D341Med (cell line): ENCODE results near the gene FNBP1L.
"Not testable (repeated sequence)": the region's sequence is repeated elsewhere in the genome, so short reads cannot be mapped to it uniquely, and the experiment has no call there.

Source experiments
- DNase-seq: peaks from one replicate; pipeline ENCODE4 v3.0.0; 2012; ENCODE audit warnings: low spot score

Gene FNBP1L

DNA sequence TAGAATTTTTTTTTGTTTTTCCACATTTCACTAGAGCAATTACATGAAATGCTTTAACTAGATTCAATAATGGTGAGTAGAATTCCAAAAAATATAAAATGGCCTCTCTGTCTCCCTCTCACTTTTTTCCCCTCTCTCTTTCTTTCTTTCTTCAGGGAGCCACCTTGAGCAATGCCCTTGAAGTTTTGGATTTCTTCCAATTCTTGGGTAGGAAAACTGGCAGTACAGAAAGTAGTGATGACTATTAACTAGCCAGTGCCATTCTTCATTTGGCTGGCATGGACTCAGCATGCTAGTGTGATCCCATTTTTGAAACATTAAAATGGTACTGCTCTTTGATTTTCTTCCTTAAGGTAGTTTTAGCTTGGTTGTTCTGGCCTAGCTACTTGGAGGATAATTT lies 4.5 kb upstream of the FNBP1L start:
- DNase-seq: no peak

DNA sequence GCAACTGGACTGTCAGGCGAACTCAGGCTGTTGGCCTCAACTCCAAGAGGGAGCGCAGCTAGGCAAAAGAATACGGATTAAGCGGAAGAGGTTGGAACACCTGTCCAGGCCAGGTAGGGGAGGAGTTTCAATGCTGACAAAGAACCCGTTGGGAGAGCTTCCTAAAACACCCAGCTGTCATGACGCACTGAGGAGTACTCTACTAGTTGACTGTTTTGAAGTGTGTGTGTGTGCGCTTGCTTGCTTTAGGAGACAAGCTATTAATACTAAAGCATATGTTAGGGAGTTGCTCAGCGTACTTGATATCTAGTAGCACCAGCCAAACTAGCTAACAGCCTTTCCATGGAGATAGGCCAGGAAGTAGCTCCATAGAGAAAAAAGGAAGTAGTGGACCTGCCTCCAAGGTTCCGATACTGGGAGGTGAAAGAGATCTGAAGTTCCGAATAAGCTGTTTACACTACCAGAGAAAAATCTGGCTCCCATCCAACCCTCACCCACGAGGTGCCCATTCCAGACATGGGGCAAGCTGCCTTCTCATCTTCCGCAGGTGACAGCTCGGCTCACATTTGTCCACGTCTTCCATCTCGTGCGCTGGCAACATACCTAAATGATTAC lies 974 bp upstream of the FNBP1L start:
- no peak for DNase-seq

DNA sequence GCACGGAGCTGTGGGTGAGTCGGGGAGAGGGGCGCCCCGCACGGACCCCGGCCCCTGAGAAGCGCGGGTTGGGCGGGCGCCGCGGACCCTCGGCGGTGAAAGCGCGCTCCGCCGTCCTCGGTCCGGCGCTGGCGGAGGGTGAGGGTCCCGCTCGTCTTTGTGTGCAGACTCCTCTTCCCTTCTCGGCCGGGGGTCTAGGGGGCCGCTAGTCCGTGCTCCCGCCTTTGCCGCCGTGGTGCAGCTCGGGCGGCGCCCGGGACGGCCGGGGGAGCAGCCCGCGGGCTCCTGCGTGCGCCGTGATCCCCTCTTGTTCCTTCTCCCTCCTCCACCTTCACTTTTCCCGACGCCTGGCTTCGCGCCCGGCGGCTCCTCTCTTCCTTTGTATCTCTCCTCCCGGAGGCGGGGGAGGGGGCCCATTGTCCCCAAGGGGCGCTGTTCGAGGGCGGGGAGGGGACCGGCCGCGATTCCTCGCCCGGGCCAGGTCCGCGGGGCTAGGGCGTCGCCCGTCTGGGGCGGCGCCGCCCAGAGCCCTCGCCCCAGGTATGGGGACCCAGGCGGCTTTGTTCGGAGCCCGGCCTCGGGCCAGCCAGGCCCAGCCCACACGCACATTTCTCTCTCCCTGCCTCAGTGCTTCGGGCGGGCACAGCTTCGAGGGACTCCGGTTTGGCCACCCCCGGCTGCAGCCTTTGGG lies 519 bp downstream of the FNBP1L start:
- peak; percentile 84 for DNase-seq

DNA sequence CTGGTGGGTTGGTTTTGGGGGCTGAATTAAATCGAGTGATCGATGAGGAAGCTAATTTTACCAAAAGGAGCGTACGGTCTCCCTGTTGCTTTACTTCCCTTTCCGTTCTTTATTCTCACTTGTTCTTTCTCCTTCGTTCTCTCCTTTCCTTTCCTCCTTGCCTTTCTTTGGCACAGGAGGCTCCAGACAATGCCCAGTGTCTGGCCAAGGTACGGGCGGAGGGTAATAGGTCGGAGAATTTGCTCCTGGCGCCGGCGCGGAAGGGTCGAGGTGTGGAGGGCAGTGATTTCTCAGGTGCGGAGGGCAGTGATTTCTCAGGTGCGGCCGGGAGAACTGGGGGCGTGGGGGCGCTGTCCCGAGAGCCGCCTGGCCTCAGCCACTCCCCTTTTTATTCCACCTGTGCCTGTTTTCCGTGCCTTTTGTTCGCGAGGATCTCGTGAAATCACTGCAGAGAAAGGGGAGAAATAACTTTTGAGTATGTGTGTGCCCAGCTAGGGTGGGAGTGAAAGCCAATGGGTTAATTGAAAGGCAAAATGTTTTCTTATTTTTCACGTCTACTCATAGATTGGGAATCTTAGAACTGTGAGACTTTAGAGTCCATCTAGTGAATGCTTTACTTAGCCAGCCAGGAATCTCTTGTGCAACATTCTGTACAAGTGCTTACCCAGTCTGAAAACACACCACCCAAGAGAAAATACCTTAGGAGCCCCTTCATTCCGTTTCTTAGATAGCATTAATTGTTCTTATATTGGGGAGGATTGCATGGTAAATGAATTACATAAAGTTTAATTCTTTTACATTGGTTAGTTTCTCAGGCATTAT lies 1.3 kb downstream of the FNBP1L start:
- peak; percentile 57 for DNase-seq

DNA sequence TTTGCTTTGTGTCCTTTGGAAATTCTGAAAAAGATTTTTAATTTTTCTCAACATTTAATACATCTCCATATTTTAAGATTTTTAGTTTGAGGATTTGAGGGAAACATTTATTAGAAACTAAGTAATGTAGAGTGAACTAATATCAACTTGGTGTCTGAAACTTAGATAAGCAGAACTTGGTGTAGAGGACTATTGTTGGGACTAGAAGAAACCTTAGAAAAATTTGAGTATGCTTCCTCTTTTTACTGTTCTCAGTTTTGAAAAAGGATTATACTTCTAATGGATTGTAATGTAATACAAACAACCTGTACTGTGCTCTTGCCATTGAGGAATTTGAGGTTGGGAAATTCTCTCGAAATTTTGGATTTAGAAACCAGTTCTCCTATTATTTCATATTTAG lies 2.4 kb downstream of the FNBP1L start:
- DNase-seq: no peak

DNA sequence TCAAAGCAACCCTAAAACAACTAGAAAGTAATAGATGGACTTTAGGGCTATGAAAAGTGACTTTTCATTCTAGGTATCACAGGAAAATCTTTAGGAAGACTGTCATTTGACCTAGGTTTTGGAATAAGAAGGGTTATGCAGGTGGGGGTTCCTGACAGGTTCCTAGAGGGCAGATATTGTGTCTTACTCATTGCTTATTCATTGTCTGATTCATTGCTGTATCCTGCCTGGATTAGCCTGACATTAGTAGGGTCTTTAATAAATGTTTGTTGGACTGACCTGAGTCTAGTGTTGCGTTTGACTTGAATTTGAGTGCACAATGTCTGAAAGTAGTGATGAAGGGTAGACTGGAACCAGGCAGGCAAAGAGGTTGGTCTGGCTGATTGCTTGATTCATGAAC lies 6.0 kb downstream of the FNBP1L start:
- DNase-seq: no peak

DNA sequence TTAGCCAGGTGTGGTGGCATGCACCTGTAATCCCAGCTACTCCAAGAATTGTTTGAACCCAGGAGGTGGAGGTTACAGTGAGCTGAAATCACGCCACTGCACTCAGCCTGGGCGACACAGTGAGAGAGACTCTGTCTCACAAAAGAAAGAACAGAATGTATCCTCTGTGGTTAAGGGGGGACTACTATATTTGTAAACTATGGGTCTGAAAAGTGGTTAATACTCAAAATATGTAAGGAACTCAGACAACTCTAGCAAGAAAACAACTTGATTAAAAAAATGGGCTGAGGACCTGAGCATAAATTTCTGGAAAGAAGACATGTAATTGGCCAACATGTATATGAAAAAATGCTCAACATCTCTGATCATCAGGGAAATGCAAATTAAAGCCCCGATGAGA lies 11.2 kb downstream of the FNBP1L start:
- DNase-seq: no peak

DNA sequence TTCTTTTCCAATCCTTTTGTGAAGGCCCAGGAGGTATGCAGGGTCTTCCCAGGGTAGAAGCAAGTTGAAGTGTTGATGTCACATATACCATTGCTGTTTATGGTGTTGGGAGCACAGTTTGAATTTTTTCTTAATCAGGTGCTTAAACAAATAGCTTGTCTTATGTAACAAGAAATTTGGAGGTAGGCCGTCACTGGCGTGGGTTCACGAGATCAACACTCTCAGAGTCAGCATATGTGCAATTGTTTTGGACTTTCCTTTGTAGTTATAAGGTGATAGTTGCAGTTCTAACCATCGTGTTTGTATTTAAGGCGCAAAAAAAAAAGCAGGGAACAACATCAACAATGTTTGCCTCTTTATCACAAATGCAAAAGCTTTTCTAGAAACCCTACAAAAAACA lies 13.3 kb downstream of the FNBP1L start:
- no peak for DNase-seq

DNA sequence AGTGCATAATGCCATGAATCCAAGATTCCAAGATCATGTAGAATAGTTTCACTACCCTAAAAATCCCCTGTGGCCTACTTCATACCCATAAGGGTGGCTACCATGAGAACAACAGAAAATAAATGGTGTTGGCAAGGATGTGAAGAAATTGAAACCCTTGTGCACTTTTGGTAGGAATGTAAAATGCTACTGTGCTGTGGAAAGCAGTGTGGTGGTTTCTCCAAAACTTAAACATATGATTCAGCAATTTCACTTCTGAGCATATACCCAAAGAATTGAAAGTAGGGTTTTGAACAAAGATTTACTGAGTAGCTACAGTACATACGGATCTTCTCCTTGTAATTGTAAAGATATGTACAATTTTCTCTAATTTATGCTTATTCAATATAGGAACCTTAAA lies 16.0 kb downstream of the FNBP1L start:
- DNase-seq: no peak

DNA sequence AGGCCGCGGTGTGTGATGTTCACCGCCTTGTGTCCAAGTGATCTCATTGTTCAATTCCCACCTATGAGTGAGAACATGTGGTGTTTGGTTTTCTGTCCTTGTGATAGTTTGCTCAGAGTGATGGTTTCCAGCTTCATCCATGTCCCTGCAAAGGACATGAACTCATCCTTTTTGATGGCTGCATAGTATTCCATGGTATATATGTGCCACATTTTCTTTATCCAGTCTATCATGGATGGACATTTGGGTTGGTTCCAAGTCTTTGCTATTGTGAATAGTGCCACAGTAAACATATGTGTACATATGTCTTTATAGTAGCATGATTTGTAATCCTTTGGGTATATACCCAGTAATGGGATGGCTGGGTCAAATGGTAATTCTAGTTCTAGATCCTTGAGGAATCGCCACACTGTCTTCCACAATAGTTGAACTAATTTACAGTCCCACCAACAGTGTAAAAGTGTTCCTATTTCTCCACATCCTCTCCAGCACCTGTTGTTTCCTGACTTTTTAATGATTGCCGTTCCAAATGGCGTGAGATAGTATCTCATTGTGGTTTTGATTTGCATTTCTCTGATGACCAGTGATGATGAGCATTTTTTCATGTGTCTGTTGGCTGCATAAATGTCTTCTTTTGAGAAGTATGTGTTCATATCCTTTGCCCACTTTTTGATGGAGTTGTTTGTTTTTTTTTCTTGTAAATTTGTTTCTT lies 17.6 kb downstream of the FNBP1L start:
- DNase-seq: not testable (repeated sequence)

DNA sequence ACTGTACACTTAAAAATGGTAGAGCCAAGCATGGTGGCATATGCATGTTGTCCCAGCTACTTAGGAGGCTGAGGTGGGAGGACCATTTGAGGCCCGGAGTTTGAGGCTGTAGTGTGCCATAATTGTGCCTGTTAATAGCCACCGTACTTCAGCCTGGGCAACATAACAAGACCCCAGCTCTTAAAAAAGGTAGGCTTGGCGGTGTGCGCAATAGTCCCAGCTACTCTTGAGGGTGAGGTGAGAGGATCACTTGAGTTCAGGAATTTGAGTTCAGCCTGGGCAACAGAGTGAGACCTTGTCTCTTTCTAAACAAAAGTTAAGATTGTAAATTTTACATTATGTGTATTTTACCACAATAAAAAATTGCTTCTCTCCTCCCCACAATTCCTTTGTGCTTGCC lies 19.7 kb downstream of the FNBP1L start:
- no peak for DNase-seq

DNA sequence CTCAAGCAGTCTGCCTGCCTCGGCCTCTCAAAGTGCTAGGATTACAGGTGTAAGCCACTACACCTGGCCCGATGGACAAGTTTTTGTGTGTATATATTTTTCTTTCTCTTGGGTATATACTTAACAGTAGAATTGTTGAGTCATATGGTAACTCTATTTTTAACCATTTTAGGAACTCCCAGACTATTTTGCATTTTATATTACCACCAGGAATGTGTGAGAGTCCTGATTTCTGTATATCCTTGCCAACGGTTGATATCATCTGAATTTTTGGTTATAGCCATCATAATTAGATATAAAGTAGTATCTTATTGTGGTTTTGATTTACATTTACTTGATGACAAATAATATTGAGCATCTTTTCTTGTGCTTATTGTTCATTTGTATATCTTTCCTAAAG lies 20.7 kb downstream of the FNBP1L start:
- no peak for DNase-seq

DNA sequence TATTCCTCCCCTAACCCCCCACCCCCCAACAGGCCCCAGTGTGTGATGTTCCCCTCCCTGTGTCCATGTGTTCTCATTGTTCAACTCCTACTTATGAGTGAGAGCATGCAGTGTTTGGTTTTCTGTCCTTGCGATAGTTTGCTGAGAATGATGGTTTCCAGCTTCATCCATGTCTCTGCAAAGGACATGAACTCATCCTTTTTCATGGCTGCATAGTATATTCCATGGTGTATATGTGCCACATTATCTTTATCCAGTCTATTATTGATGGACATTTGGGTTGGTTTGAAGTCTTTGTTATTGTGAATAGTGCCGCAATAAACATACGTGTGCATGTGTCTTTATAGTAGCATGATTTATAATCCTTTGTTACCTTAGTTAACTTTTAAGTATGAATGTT lies 21.3 kb downstream of the FNBP1L start:
- DNase-seq: not testable (repeated sequence)

DNA sequence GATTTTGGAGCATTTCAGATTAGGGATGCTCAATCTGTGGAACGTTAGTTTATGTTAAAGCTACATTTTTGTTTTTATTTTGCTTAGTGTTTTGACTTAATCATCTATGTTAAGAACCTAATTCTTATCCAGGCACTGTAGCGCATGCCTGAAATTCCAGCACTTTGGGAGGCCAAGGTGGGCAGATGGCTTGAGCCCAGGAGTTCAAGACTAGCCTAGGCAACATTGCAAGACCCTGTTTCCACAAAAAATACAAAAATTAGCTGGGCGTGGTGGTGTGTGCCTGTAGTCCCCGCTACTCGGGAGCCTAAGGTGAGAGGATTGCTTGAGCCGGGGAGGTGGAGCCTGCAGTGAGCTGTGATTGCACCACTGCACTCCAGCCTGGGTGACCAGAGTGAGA lies 23.4 kb downstream of the FNBP1L start:
- no peak for DNase-seq

DNA sequence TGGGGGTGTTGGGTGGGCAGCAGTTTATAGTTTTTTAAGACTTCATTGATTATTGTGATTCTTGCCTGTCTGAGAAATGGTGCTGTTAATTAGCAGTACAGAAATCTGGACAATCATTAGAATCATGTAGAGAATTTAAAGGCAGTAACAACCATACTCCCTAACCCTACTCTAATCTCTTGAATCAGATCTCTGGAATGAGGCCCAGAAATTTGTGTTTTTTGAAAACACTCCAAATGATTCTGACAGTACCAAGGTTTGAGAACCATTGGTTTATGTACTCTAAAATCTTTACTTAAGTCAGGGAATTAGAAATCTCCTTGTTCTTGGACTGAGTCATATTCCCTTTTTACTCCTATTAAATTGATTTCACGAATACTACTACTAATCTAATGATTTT lies 24.0 kb downstream of the FNBP1L start:
- no peak for DNase-seq

DNA sequence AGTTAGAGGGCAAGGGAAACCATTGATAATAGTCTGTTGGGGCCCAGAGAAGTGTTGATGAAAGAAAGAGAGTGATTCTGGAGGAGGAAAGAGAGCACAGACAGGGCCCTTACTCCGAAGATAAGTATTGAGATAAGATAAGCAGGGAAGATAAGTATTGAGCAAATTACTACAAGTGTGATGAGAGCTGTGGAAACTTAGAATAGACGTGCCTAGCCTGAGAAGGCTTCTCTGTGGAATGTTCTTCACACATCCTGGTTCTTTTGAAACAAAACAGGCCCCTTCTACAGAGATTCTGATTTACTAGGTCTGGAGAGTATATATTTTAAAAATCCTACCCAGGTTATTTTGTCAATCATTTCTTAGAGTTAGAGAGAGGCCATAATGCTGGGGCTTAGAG lies 26.4 kb downstream of the FNBP1L start:
- no peak for DNase-seq

DNA sequence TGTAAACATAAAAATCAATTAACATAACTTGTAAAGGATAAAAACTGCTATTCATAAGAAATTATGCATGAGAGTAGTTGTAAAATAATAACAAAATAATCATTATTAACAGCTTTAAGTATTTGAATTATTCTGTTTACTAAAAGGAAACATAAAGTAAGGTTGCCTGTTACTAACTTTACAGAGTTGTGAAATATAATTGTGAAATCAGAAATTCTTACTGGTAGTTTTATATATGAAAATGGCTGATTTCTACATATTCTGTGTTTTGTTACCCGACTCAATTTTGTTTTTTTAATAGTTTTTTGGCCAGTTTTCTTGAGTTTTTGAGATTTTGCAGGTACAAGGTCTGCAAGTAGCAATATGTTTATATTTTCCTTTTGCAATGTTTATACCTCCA lies 27.8 kb downstream of the FNBP1L start:
- DNase-seq: no peak

DNA sequence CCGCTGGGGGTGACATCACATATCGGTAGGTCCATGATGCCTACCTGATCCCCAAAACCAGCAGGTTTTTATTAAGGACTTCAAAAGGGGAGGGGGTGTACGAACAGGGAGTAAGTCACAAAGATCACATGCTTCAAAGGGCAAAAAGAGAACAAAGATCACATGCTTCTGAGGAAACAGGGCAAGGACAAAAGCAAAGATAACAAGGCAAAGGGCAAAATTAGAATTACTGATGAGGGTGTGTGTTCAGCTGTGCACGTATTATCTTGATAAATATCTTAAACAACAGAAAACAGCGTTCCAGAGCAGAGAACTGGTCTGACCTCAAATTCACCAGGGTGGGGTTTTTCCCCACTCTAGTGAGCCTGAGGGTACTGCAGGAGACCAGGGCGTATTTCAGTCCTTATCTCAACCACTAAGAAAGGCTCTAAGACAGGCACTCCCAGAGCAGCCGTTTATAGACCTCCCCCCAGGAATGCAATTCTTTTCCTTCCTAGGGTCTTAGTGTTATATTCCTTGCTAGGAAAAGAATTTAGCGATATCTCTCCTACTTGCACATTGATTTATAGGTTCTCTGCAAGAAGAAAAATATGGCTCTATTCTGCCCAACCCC lies 31.3 kb downstream of the FNBP1L start:
- not testable (repeated sequence) for DNase-seq

DNA sequence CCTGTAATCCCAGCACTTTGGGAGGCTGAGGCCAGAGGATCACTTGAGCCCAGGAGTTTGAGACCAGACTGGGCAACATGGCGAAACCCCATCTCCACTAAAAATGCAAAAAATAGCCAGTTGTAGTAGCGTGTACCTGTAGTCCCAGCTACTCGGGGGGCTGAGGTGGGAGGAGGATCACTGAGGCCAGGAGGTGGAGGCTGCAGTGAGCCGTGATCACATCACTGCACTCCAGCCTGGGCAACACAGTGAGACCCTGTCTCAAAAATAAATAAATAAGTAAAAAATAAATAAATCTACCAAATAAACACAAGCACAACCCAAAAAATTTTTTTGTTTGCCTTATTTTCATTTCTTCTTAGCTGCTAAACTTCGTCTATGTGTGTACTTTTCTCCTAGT lies 34.0 kb downstream of the FNBP1L start:
- DNase-seq: not testable (repeated sequence)

DNA sequence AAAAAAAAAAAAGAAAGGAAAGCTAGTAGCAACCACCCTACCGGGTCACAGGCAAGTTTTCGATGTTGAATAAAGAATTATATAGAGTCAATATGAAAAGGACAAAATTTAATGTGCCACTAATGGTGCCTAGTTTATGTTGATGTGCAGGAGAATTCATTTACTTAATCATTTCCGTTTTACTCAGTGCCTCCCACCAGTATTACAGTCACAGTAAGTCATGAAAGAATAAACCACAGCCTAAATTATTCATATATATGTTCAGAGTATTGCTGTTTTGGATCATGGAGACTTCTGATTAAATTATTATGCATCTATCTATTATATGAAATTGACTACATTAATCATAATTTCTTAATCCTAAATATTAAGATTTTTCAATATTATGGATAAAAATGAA lies 35.3 kb downstream of the FNBP1L start:
- DNase-seq: no peak

DNA sequence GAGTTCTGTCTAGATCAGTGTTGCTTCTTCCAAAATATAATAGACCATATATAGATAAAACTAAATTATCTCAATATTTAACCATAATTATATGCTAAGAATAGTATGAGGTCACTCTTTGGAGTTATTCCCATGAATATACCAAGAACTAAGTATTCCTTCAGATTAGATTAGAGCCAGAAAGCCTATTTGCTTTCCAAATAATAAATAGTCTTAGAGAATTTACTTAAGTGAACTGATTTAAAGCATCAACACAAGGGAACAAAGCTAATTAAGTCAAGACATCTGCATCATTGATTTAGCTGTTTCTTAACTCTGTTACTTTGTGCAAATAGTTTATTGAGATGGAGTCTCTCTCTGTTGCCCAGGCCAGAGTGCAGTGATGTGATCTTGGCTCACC lies 35.7 kb downstream of the FNBP1L start:
- no peak for DNase-seq

DNA sequence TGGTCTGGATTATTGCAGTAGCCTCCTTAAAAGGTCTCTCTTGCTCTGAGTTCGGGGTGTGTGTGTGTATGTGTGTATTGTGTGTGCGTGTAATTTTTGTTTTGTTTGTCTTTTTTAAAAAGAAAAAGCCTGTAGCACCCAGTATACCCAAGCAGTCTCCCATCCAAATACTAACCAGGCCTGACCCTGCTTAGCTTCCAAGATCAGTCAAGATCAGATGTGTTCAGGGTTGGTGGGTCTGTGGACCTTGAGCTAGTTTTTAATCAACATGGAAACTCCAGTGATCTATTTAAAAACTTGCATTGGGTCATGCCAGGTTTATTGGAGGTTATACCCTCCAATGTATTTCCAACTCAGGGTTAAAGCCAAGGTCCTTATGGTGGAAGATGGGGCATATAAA lies 40.3 kb downstream of the FNBP1L start:
- DNase-seq: no peak
